Fibroblast of the aortic adventitia (primary cell): ENCODE results near the gene FBXW5. TPM values are rescaled to one million over a fixed set of nuclear protein-coding genes. Genes with fewer than 3 reads are reported as not detected.

ENCODE experiments used
- DNase-seq: peaks from one replicate; pipeline ENCODE4 v3.0.0-alpha.2; 2010; ENCODE audit warnings: low read depth
- H3K4me3 ChIP-seq: 2 replicates; pipeline ENCODE4 v1.5.1; 2011; ENCODE audit warnings: low read depth, mild to moderate bottlenecking, control low read depth, low read length, moderate library complexity
- total RNA-seq: library from RNA; depleted of rRNA; stranded (reverse); fragments of >200 nt; gene quantifications from 2 replicates; pipeline ENCODE4 v1.2.3, GENCODE V29; 2012; ENCODE audit warnings: low replicate concordance
- TF ChIP-seq, protein P1 (sequence below): IDR thresholded peaks from 2 replicates; pipeline ENCODE4 v1.5.1; 2011; ENCODE audit warnings: mild to moderate bottlenecking, low read length, control low read depth, inconsistent platforms; ENCODE audit not compliant: insufficient read depth

Gene FBXW5
- total RNA-seq, 1 donor, result 139 TPM

DNA sequence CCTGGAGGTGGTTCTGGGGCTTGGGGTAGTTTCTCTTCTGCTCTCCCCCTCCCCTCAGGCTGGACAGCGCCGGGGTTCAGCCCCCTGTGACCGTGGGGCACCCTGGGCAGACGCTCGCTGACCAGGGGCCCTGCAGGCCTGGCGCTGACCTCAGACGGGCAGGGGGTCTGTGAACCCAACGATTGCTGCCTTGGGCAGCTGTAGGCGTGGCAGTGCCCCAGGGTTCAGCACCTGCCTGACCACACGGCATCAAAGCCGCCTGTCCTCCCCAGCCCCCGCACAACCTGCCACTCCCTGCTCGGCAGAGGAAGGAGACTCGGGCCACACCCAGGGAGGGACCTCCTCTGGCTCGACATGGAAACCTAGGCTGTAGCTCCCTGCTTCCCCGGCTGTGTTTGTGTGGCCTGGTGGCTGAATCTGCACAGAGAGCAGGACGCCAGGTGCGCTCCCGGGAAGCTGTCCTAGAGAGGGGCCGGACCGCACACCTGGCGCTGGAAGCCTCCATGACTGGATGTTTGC is 19.7 kb upstream of the FBXW5 start:
- TF ChIP-seq, protein P1, sequence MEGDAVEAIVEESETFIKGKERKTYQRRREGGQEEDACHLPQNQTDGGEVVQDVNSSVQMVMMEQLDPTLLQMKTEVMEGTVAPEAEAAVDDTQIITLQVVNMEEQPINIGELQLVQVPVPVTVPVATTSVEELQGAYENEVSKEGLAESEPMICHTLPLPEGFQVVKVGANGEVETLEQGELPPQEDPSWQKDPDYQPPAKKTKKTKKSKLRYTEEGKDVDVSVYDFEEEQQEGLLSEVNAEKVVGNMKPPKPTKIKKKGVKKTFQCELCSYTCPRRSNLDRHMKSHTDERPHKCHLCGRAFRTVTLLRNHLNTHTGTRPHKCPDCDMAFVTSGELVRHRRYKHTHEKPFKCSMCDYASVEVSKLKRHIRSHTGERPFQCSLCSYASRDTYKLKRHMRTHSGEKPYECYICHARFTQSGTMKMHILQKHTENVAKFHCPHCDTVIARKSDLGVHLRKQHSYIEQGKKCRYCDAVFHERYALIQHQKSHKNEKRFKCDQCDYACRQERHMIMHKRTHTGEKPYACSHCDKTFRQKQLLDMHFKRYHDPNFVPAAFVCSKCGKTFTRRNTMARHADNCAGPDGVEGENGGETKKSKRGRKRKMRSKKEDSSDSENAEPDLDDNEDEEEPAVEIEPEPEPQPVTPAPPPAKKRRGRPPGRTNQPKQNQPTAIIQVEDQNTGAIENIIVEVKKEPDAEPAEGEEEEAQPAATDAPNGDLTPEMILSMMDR, result no peak
- no peak overlapping the region for H3K4me3 ChIP-seq
- DNase-seq, result no peak

DNA sequence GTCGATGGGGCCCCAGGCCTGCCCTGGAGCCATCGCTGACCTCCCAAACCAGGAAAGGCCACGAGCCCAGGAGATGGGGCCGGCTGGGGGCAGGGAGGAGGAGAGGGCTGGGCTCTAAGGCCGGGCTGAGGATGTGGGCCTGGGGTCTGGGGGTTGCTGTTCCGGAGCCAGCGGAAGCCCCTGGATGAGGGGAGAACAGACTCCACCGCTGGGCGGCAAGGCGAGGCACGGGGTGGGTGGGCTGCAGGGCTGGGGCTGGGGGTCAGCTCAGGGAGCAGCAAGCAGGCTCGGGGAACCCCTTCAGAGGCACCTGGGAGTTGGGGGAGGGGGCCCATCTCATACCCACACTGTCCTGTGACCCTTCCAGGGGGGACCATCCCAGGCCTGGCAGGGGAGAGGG is 19.2 kb upstream of the FBXW5 start:
- TF ChIP-seq, protein P1, result no peak
- no peak for DNase-seq
- no peak overlapping the region for H3K4me3 ChIP-seq

DNA sequence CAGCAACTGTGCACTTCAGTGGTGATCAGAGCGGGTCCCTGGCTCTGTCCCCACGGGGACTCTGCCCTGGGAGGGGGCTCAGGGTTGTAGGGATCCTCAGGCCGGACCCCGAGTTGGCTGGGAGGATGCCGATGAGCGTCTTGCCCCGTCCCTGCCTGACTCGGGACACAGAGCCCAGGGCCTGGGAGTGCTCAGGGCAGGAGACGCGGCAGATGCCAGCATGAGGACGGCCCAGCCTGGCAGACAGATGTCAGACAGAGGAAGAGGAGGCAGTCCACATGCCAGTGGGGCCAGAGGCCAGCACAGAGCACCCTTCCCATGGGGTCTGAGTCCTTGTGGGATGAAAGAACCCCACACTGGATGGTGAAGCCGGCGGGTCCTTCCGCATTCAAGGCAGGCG is 18.8 kb upstream of the FBXW5 start:
- no peak for DNase-seq
- TF ChIP-seq, protein P1, result no peak
- no peak overlapping the region for H3K4me3 ChIP-seq

DNA sequence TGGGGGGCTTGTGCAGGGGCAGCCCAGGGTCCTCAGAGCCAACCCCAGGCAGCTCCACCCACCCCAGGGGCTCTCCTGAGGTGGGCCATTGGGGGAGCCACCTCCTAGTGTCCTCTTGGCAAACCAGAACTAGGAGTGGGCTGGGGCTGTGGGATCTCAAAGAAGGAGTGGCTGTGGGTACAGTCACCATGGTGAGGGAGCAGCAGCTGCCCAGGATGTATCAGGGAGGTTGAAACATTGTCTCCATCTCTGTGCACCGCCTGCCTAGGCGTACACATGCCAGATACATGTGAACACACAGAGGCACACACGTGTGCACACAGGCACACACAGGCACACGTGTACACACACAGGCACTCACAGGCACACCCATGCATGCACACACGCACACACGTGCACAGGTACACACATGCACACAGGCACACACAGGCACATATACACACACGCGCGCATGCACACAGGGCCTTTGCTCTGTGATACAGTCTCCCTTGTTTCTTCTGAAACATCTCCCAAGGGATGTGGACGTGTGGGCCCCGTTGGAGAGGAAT is 18.2 kb upstream of the FBXW5 start:
- TF ChIP-seq, protein P1, result no peak
- no peak for DNase-seq
- no peak overlapping the region for H3K4me3 ChIP-seq

DNA sequence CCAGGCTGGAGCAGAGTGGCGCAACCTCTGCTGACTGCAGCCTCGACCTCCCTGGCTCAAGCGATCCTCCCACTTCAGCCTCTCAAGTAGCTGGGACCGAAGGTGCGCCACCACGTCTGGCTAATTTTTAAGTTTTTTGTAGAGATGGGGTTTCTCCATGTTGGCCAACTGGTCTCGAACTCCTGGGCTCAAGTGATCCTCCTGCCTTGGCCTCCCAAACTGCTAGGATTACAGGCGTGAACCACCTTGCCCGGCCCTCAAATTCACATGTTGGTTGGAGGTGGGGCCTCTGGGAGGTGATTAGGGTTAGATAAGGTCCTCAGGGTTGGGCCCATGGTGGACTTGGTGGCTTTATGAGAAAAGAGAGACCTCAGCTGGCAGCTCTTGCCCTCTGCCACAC is 17.6 kb upstream of the FBXW5 start:
- DNase-seq, result no peak
- no peak overlapping the region for H3K4me3 ChIP-seq
- TF ChIP-seq, protein P1, result no peak

DNA sequence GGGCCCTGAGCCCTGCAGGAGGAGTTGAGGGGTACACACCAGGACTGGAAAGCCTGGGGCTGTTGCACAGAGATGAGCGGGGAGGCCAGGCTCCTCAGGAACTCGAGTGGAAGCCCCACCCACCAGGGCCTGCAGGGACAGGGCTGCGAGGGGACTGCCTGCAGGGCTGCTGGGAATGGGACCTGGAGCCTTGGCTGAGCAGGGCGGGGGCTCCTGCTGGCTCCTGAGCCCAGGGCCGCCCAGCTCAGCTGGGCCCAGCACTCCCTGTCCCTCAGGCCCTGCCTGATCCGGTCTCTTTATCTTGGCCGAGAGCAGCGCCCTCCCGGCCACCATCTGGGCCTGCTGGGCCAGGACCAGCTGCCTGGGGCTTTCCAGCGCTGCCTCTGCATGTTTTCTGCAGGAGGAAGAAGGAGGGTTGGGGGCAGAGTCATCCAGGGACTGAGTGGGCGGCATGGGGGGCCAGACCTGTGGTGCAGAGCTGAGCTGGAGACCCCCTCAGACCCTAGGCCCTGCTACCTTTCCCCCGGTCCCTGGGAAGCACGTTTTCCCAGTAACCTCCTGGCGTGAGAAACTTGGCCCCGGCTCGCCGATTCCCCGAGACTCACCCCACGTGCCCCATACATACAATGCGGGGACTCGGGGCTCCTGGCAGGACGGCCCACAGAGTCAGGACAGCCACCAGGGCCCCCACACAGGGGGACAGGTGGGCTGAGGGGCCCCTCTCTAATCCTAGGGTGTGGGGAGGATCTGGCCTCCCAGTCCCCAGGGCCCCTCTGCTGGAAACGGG is 16.9 kb upstream of the FBXW5 start:
- DNase-seq, result peak; percentile 52
- H3K4me3 ChIP-seq, result no peak overlapping the region
- TF ChIP-seq, protein P1, result no peak
